Transverse colon (tissue), 3 donors: ENCODE measurements around the gene B3GALT4.

ENCODE experiments used
- POLR2A ChIP-seq: fragments of 450-650 bp; IDR thresholded peaks from one replicate; pipeline ENCODE4 v1.6.1; 2016; ENCODE audit warnings: antibody characterized with exemption, mild to moderate bottlenecking, moderate library complexity
- TF ChIP-seq, protein P1 (sequence below), 5 experiments: fragments of 200-600 bp in 3 of 5; fragments of 450-650 bp in 2 of 5; sonication (generic) in 3 of 5; IDR thresholded peaks; 1 replicate in 2 of 5; 2 replicates in 3 of 5; pipeline ENCODE4 v1.5.1; 2016 to 2017; ENCODE audit warnings: antibody characterized with exemption in 5 of 5, inconsistent platforms in 3 of 5, mild to moderate bottlenecking in 2 of 5, moderate library complexity in 1 of 5

DNA sequence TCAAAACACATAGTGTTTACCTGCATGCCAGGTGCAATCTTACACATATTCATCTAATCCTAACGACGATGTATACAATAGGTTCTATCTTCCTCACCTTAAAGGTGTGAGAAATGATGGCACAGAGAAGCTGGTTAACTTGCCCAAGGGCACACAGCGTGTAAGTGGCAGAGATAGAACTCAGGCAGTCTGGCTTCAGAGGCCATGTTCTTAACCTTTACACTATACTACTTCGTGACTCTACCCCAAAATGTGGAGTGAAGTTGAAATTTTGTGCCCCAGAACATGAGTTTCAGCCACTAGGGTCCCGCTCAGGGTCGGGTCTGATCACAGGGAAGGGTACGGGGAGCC is 5.8 kb upstream of the B3GALT4 start:
- no peak for TF ChIP-seq POLR2A
- TF ChIP-seq, protein P1, sequence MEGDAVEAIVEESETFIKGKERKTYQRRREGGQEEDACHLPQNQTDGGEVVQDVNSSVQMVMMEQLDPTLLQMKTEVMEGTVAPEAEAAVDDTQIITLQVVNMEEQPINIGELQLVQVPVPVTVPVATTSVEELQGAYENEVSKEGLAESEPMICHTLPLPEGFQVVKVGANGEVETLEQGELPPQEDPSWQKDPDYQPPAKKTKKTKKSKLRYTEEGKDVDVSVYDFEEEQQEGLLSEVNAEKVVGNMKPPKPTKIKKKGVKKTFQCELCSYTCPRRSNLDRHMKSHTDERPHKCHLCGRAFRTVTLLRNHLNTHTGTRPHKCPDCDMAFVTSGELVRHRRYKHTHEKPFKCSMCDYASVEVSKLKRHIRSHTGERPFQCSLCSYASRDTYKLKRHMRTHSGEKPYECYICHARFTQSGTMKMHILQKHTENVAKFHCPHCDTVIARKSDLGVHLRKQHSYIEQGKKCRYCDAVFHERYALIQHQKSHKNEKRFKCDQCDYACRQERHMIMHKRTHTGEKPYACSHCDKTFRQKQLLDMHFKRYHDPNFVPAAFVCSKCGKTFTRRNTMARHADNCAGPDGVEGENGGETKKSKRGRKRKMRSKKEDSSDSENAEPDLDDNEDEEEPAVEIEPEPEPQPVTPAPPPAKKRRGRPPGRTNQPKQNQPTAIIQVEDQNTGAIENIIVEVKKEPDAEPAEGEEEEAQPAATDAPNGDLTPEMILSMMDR (IDR thresholded peaks at IDR 0.05) = peak in 1 of 5 experiments; percentile 29
